Tibial nerve (tissue), 3 donors: ENCODE measurements around the gene ZNF674.

Experiments used
- CTCF ChIP-seq, 5 experiments: fragments of 200-600 bp in 3 of 5; fragments of 450-650 bp in 2 of 5; sonication (generic) in 3 of 5; IDR thresholded peaks; one replicate each; pipeline ENCODE4 v1.5.1; 2016 to 2019; ENCODE audit warnings: antibody characterized with exemption in 5 of 5, mild to moderate bottlenecking in 3 of 5, moderate library complexity in 2 of 5
- POLR2A ChIP-seq, 2 donors: fragments of 450-650 bp; IDR thresholded peaks; one replicate each; pipeline ENCODE4 v1.6.1; 2017; ENCODE audit warnings: antibody characterized with exemption in 2 of 2, mild to moderate bottlenecking in 2 of 2, moderate library complexity in 2 of 2

DNA sequence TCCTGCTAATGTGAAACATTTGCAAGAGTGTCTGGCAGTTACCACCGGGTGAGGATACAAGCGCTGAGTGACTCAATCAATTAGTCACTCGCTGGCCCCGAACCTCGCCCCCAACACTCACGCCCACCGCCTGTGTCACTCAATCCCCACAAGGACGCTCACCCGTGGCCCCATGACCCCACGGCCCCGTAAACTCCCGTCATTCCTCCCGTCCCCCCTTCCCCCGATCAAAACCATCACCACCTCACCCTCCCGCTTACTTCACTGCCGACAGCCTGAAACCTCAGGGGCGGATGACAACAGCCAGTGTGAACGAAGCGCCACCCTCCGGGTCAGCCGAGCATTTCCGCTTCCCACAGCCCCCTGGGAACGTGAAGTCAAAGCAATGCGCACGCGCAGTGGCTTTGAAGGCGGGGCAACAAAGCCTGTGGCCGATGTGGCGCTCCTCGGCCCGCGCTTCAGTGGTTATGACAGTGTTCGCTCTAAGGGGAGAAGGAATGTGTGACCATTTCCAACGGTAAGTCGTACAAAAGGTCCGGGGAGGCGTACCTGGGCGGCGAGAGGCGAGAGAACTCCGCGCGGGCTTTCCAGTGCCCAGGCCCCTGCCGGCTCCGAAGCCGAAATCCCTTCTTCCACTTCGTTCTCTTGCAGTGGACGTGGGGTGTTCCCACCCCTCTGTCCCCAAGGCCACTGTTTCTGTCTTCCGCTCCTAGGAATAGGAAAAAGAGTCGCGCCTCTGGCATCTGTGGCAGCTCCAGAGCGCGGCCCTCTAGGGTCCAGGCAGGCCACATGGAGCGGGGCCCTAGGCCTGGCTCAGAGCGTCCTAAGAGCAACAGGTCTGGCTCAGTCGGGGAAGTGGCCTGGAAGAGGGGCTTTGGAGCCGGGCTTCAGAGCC, at the start of gene ZNF674:
- TF ChIP-seq CTCF (IDR thresholded peaks at IDR 0.05) (peak; percentile 22 to 60 (median 31)), POLR2A (IDR thresholded peaks at IDR 0.05) (peak; percentile 50 to 67)
